Transverse colon (tissue), 4 donors: ENCODE results near the gene IDI1. TPM values are rescaled to one million over a fixed set of nuclear protein-coding genes. Genes with fewer than 3 reads are reported as not detected.

Experiments used
- DNase-seq: peaks from one replicate; pipeline ENCODE4 v3.0.0-alpha.2; 2019
- H3K27ac ChIP-seq, 4 donors: fragments of 200-600 bp; sonication (generic); 2 replicates each; pipeline ENCODE4 v1.5.1; 2016 to 2018; ENCODE audit warnings: inconsistent platforms in 4 of 4
- H3K27me3 ChIP-seq: fragments of 200-600 bp; sonication (generic); 2 replicates; pipeline ENCODE4 v1.5.1; 2017; ENCODE audit warnings: inconsistent platforms
- H3K36me3 ChIP-seq, 4 donors: fragments of 200-600 bp; sonication (generic); 2 replicates each; pipeline ENCODE4 v1.5.1; 2017 to 2019; ENCODE audit warnings: inconsistent platforms in 4 of 4
- H3K4me1 ChIP-seq, 4 donors: fragments of 200-600 bp; sonication (generic); 2 replicates each; pipeline ENCODE4 v1.5.1; 2017 to 2020; ENCODE audit warnings: inconsistent platforms in 4 of 4
- H3K4me3 ChIP-seq, 4 donors: fragments of 200-600 bp; sonication (generic); 1 replicate in 1 of 4; 2 replicates in 3 of 4; pipeline versions ENCODE4 v1.5.1 to v1.6.1; 2017 to 2019; ENCODE audit warnings: inconsistent platforms in 4 of 4
- H3K9me3 ChIP-seq, 2 donors: fragments of 200-600 bp; sonication (generic); 2 replicates each; pipeline ENCODE4 v1.5.1; 2017 to 2019; ENCODE audit warnings: inconsistent platforms in 2 of 2
- EP300 ChIP-seq: sonication (generic); formaldehyde crosslinking; IDR thresholded peaks from one replicate; pipeline ENCODE4 v1.6.1; 2017; ENCODE audit warnings: antibody characterized with exemption, low read depth
- POLR2A ChIP-seq: fragments of 450-650 bp; IDR thresholded peaks from one replicate; pipeline ENCODE4 v1.6.1; 2016; ENCODE audit warnings: antibody characterized with exemption, mild to moderate bottlenecking, moderate library complexity
- POLR2AphosphoS5 ChIP-seq, 3 donors: sonication (generic); formaldehyde crosslinking; IDR thresholded peaks; one replicate each; pipeline ENCODE4 v1.6.1; 2016; ENCODE audit warnings: antibody characterized with exemption in 3 of 3
- whole genome bisulfite sequencing, 2 donors: methylation state at CpG; one replicate each; pipeline ENCODE4 v1.1.5; 2018; ENCODE audit warnings: low coverage in 1 of 2; 5-methylcytosine and 5-hydroxymethylcytosine counted together
- in situ Hi-C, 4 donors: fragments of 200-750 bp; cut with MboI; loops; one replicate each; pipeline versions ENCODE4 v1.15.0 to v1.15.1; 2017; ENCODE audit warnings: low sequenced_read_pairs in 3 of 4, low pct_ligation_motif_present in 1 of 4, low pct_unique_long_range_greater_than_20kb in 1 of 4
- intact Hi-C: fragments of 100-400 bp; cut with DNase I; formaldehyde crosslinking; loops from one replicate; pipeline ENCODE4 v1.15.1; 2023; ENCODE audit warnings: low total_unique reads
- total RNA-seq, 4 donors: library from RNA; depleted of rRNA; stranded (reverse); fragments of >200 nt; gene quantifications; one replicate each; pipeline ENCODE4 v1.1.0, GENCODE V29; 2016
- TF ChIP-seq, protein P1 (sequence below), 5 experiments: fragments of 200-600 bp in 3 of 5; fragments of 450-650 bp in 2 of 5; sonication (generic) in 3 of 5; IDR thresholded peaks; 1 replicate in 2 of 5; 2 replicates in 3 of 5; pipeline ENCODE4 v1.5.1; 2016 to 2017; ENCODE audit warnings: antibody characterized with exemption in 5 of 5, inconsistent platforms in 3 of 5, mild to moderate bottlenecking in 2 of 5, moderate library complexity in 1 of 5

The IDI1 gene
- total RNA-seq, 4 donors from 2014 or later, result 31.1 to 81.5 (median 57.1) TPM

DNA sequence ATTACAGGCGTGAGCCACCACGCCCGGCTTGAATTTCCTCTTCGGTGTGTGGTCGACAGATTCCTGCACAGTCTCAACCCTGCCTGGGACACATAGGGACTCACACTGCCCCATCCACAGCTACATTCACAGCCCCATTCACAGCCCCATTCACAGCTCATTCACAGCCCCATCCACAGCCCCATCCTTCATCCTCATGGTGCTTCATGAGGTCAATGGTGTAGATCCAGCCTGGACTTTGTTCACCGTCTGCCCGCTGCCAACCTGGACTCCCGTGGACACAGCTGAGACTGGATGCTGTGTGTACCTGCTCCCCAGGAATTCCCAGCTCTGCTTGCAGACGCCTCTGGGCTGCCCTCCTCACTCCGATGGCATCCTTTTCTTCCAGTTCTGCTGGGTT is 28.5 kb downstream of the IDI1 start:
- Histone ChIP-seq H3K4me3 (no peak overlapping the region), H3K4me1 (no peaks in the 10 kb centered on the region), H3K9me3 (no peaks in the 10 kb centered on the region), H3K27ac (no peak overlapping the region), H3K36me3 (peaks cover 0 to 37% (median 13%) of the 10 kb centered on the region in 4 donors), H3K27me3 (no peaks in the 10 kb centered on the region)
- DNase-seq, result no peak
- intact Hi-C loops (no loop called here), in situ Hi-C loops (no loop called here)
- TF ChIP-seq POLR2AphosphoS5 (IDR thresholded peaks at IDR 0.05), result no peak
- TF ChIP-seq, protein P1, sequence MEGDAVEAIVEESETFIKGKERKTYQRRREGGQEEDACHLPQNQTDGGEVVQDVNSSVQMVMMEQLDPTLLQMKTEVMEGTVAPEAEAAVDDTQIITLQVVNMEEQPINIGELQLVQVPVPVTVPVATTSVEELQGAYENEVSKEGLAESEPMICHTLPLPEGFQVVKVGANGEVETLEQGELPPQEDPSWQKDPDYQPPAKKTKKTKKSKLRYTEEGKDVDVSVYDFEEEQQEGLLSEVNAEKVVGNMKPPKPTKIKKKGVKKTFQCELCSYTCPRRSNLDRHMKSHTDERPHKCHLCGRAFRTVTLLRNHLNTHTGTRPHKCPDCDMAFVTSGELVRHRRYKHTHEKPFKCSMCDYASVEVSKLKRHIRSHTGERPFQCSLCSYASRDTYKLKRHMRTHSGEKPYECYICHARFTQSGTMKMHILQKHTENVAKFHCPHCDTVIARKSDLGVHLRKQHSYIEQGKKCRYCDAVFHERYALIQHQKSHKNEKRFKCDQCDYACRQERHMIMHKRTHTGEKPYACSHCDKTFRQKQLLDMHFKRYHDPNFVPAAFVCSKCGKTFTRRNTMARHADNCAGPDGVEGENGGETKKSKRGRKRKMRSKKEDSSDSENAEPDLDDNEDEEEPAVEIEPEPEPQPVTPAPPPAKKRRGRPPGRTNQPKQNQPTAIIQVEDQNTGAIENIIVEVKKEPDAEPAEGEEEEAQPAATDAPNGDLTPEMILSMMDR (IDR thresholded peaks at IDR 0.05), result no peak
- no peak for TF ChIP-seq EP300
- no peak for TF ChIP-seq POLR2A
- 75 to 88% methylated on average over 2 to 10 of the region's 10 CpGs for WGBS, 2 donors

DNA sequence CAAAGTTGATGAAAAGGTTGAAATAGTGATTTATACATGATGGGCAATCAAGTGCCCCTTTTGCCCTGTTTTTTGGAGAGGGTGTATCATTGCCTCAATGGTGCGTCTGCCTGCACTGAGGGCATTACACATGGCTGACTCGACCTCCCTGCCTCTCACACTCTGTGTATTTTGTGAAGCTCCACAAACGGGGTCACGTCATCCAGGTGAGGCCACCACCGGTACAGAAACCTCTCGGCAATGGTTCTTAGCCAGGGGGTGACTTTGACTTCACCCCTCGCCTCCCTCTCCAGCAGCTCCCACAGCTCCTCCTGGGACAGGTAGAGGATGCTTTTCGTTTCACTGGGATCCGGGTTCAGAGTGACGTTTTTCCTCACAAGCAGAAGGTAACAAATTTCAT is 29.6 kb downstream of the IDI1 start:
- Histone ChIP-seq H3K4me3 (no peak overlapping the region), H3K4me1 (no peaks in the 10 kb centered on the region), H3K27ac (no peak overlapping the region), H3K27me3 (no peaks in the 10 kb centered on the region), H3K9me3 (no peaks in the 10 kb centered on the region), H3K36me3 (peaks cover 0 to 43% (median 15%) of the 10 kb centered on the region in 4 donors)
- intact Hi-C loops (no loop called here), in situ Hi-C loops (no loop called here)
- 93 to 94% methylated on average over 6 to 10 of the region's 10 CpGs for WGBS, 2 donors
- TF ChIP-seq, protein P1 (IDR thresholded peaks at IDR 0.05), result no peak
- TF ChIP-seq POLR2A, result no peak
- no peak for DNase-seq

DNA sequence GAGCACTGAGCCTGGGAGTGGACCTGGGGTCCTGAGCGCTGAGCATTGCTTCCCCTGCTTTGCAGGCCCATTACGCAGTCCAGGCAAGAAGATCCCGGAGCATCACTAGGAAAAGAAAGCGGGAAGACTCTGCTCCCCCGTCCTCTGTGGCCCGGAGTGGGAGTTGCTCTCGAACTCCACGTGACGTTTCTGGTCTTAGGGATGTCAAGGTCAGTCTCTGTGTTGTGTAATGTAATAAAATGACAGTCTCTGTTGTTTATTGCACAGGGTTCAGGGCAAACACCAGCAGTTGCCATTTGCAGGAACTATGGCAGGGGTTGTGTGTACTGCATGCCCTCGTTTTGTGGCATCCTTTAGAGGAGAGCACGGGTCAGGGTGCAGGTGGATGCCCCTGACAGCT is 33.2 kb downstream of the IDI1 start:
- H3K4me3 ChIP-seq, result no peak overlapping the region
- H3K36me3 ChIP-seq, result peaks cover 0 to 78% (median 31%) of the 10 kb centered on the region in 4 donors
- WGBS, 2 donors, result 95% methylated on average over 11 of the region's 11 CpGs; no CpG with 5 or more reads in 1 of the 2 donors
- no peaks in the 10 kb centered on the region for H3K27me3 ChIP-seq
- no peaks in the 10 kb centered on the region for H3K9me3 ChIP-seq
- in situ Hi-C loops (no loop called here), intact Hi-C loops (no loop called here)
- H3K27ac ChIP-seq, result no peak overlapping the region
- DNase-seq, result no peak
- TF ChIP-seq POLR2AphosphoS5 (IDR thresholded peaks at IDR 0.05) (no peak), EP300 (no peak), POLR2A (no peak)
- TF ChIP-seq, protein P1 (IDR thresholded peaks at IDR 0.05), result no peak
- H3K4me1 ChIP-seq, result no peaks in the 10 kb centered on the region

DNA sequence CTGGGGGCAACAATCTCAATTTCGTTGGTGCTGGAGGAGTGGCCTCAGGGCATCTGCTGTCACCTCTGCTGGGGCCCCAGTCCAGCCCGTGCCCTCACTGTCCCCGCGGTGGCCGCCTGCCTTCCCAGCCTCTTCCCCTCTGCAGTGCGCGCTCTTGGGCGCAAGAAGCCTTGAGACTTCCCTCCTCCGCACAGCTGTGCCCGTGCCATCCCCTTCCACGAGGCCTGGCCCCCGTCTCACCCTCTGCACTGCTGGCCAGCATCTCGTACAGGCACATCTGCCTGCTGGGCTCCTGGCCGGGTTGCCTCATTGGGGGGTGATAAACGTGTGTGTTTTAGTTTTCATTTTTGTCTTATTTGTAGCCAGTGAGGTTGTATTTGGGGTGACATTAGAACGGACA is 37.2 kb downstream of the IDI1 start:
- Histone ChIP-seq H3K27me3 (no peaks in the 10 kb centered on the region), H3K27ac (no peak overlapping the region), H3K4me3 (no peak overlapping the region), H3K4me1 (no peaks in the 10 kb centered on the region), H3K9me3 (no peaks in the 10 kb centered on the region), H3K36me3 (peaks cover 0 to 81% (median 40%) of the 10 kb centered on the region in 4 donors)
- TF ChIP-seq EP300, result no peak
- TF ChIP-seq POLR2AphosphoS5 (IDR thresholded peaks at IDR 0.05), result no peak
- TF ChIP-seq, protein P1 (IDR thresholded peaks at IDR 0.05), result no peak
- TF ChIP-seq POLR2A, result no peak
- intact Hi-C loops, result no loop called here
- in situ Hi-C loops, result no loop called here
- no peak for DNase-seq
- 94 to 100% methylated on average over 5 to 16 of the region's 16 CpGs for WGBS, 2 donors
